NCI-H748 (cell line): ENCODE results near the gene BCL2L12.

ENCODE experiments used
- DNase-seq: peaks from one replicate; lab custom pipeline; 2025; ENCODE audit not compliant: unreplicated experiment; lab: John Stamatoyannopoulos, UW

Gene BCL2L12

GRCh38 chr19:49641688-49642491 is 23.8 kb upstream of the BCL2L12 start, which contains the start of gene SCAF1:
TSS of gene SCAF1 (plus strand) at chr19:49642209. CDS start at chr19:49645027, 2,818 bp downstream.
- DNase-seq: peak; percentile 100

- DNase-seq: no peak
Observed at GRCh38 chr19:49642492-49643035, 23.2 kb upstream of the BCL2L12 start.

GRCh38 chr19:49643466-49643865 is 22.3 kb upstream of the BCL2L12 start:
- DNase-seq: no peak

- no peak for DNase-seq
Observed at GRCh38 chr19:49645592-49645991, 20.1 kb upstream of the BCL2L12 start.

- DNase-seq: no peak
Observed at GRCh38 chr19:49645995-49646394, 19.7 kb upstream of the BCL2L12 start.

- no peak for DNase-seq
Observed at GRCh38 chr19:49646586-49646985, 19.1 kb upstream of the BCL2L12 start.

GRCh38 chr19:49651029-49651819 is 14.5 kb upstream of the BCL2L12 start:
- DNase-seq: no peak

GRCh38 chr19:49651820-49652550 is 13.7 kb upstream of the BCL2L12 start:
- no peak for DNase-seq

GRCh38 chr19:49652551-49653465 is 12.9 kb upstream of the BCL2L12 start:
- no peak for DNase-seq

GRCh38 chr19:49653466-49653806 is 12.3 kb upstream of the BCL2L12 start:
- DNase-seq: no peak

- no peak for DNase-seq
Observed at GRCh38 chr19:49654581-49654980, 11.2 kb upstream of the BCL2L12 start.

GRCh38 chr19:49655570-49656455 is 9.9 kb upstream of the BCL2L12 start:
- no peak for DNase-seq

- DNase-seq: no peak
Observed at GRCh38 chr19:49656456-49657109, 9.2 kb upstream of the BCL2L12 start.

GRCh38 chr19:49657493-49658138 is 8.1 kb upstream of the BCL2L12 start:
- no peak for DNase-seq

GRCh38 chr19:49658139-49658517 is 7.6 kb upstream of the BCL2L12 start:
- DNase-seq: no peak

GRCh38 chr19:49658566-49659442 is 6.9 kb upstream of the BCL2L12 start:
- DNase-seq: no peak

GRCh38 chr19:49660338-49660961 is 5.3 kb upstream of the BCL2L12 start:
- no peak for DNase-seq
